GM18505 (cell line): Measurements from ENCODE around the gene ASMT.

Experiments
- ATAC-seq: cut with Tn5 transposase; IDR thresholded peaks from one replicate; pipeline ENCODE4 v1.9.1; 2021; ENCODE audit not compliant: unreplicated experiment
- POLR2A ChIP-seq: IDR thresholded peaks from 4 replicates; pipeline ENCODE4 v1.6.1; 2011; ENCODE audit warnings: borderline replicate concordance; ENCODE audit not compliant: insufficient read depth, insufficient read length; ENCODE audit errors: extremely low read depth

ASMT gene

DNA sequence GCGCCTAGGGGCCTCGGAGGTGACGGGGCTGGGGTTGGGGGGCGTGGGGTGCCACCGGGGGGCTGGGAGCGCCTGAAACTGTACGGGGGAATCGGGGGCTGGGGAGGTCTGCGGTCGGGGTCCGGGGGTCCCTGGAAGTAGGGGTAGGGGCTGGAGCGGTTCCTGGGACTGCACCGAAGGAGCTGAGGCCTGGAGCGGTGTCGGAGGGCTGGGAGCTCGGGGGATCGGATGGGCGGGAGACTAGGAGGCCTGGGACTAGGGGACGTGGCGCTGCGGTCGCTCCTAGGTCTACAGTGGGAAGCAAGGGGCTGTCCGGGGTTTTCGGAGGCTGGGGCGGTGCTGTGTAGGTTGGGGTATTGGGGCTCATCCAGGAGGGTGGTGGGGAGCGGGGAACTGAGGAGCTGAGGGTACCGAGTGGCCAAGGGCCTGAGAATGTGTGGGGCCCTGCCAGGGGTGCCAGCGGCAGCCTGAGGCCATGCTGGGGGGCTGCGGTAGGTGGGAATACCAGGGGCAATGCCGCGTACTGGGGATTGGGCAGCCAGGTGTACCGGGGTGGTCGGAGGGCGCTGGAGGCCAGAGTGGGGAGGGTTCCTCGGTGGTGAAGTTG is 22.9 kb upstream of the ASMT start:
- TF ChIP-seq POLR2A, result no peak

DNA sequence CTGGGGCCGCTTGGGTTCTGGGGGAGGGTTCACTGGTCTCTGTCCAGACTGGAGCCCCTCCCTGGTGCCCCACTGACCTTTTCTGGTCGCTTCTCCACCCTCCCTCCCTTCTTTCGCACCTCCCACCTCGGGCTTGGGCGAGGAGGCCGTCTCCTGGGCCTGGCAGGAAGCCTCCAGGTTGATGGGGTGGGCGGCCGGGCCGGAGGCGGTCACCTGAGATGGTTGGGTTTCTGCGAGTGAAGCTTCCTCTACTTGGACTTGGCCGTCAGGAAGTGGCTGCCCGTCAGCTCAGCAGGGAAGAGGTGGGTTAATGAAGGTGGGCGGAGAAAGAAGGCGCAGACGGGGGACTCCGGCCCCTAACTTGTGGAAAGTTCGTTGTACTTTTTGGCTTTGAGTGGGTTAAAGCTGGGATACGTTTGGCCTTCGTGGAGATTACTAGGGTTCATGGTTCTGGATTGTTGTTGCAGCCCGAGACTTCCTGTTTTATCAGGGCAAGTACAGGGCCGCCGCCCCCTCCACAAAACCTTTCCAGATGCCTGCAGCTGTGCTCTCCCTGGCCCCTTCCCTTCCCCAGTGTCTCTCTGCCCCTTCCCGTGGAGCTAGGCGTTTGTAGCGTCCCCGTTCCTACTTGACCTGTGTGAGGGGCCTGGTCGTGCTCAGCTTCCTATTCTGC is 22.3 kb upstream of the ASMT start:
- TF ChIP-seq POLR2A, result no peak
- ATAC-seq, result peak; percentile 34

More for the DNA sequence above, 22.9 kb upstream of the ASMT start:
- no peak for ATAC-seq

DNA sequence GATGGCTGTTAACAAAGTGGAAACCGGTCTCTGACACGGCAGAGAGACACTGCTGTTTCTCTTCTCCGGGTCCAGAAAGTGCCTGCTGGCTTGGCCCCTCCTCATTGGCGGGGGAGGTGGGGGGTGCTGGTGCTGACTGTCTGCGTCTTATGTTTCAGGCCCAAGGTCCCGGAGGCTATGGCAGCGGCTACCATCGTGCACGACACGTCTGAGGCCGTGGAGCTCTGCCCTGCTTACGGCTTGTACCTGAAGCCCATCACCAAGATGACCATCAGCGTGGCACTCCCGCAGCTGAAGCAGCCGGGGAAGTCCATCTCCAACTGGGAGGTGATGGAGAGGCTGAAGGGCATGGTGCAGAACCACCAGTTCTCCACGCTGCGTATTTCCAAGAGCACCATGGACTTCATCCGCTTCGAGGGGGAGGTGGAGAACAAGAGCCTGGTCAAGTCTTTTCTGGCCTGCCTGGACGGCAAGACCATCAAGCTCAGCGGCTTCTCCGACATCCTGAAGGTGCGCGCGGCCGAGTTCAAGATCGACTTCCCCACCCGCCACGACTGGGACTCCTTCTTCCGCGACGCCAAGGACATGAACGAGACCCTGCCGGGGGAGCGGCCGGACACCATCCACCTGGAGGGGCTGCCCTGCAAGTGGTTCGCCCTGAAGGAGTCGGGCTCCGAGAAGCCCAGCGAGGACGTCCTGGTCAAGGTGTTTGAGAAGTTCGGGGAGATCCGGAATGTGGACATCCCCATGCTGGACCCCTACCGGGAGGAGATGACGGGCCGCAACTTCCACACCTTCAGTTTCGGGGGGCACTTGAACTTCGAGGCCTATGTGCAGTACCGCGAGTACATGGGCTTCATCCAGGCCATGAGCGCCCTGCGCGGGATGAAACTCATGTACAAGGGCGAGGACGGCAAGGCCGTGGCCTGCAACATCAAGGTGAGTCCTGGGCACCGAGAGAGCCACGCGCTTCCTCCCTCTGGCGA is 21.3 kb upstream of the ASMT start:
- ATAC-seq, result no peak

DNA sequence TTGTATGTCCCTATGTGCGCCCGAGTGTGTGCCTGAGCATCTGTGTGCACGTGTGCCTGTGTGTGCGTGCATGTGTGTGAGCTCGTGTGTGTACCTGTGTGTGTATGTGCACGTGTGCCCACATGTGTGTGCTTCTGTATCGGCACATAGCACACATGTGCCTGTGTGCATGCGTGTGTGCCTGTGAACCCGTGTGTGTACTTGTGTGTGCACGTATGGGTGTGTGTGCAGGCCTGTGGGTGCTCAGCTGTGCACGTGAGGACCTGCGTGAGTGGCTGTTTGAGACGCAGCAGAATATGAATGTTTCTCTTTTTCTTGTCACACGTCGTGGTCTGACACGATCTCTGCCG is 19.2 kb upstream of the ASMT start:
- no peak for TF ChIP-seq POLR2A
- ATAC-seq, result no peak

More for the DNA sequence above, 21.3 kb upstream of the ASMT start:
- no peak for TF ChIP-seq POLR2A

DNA sequence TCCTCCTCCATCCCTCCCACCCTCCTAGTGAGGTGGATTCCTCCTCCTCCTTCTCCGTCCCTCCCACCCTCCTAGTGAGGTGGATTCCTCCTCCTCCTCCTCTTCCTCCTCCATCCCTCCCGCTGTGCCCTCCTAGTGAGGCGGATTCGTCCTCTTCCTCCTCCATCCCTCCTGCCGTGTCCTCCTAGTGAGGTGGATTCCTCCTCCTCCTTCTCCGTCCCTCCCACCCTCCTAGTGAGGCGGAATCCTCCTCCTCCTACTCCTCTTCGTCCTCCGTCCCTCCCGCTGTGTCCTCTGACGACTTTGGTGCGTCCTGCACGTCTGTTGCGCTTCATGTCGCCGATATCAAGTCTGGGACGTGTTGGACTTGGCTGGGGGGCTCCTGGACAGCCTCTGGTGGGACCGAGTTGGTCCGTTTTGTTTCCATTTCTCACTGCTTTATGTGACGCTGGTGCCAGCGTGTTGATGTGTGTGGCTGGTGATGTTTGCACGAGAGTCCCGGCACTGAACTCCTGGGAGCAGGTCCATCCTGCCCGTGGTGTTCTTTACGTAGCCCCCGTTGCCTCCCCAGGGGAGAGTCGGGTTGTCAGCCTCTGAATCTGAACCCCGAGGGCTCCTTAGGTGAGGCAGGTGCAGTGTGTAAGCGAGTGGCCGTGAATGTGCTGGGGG is 18.0 kb upstream of the ASMT start:
- TF ChIP-seq POLR2A, result no peak

DNA sequence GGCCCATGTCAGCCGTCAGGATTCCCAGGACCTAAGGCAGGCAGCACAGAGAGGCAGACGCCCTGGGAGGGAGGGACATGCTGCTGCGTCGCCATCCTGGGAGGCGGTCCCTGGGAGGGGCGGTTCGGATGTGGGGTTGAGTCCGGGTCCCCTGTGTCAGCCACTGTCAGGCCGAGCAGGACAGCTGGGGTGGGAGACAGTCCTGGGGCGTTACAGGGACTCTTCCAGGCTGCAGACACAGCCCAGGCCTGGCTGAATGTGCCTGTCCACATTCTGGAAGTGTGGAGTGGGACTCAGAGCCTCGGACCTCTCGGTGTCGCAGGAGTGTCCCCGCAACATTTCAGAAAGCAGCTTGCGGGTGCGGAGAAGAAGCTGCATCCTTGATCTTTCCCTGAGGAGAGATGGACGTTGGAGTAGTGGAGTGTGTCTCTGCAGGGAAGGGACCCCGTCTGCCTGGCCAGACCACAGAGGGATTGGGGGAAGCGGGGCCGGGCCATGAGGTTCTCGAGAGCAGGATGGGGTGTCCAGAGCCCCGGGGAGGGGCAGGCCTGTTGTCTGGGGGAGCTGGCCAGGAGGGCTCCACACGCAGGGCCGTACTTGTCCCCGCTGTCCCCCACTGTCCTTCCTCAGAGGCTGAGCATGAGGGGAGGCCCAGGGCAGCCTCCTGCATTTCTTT is 17.4 kb upstream of the ASMT start:
- TF ChIP-seq POLR2A, result no peak
- no peak for ATAC-seq

More for the DNA sequence above, 18.0 kb upstream of the ASMT start:
- ATAC-seq, result no peak

DNA sequence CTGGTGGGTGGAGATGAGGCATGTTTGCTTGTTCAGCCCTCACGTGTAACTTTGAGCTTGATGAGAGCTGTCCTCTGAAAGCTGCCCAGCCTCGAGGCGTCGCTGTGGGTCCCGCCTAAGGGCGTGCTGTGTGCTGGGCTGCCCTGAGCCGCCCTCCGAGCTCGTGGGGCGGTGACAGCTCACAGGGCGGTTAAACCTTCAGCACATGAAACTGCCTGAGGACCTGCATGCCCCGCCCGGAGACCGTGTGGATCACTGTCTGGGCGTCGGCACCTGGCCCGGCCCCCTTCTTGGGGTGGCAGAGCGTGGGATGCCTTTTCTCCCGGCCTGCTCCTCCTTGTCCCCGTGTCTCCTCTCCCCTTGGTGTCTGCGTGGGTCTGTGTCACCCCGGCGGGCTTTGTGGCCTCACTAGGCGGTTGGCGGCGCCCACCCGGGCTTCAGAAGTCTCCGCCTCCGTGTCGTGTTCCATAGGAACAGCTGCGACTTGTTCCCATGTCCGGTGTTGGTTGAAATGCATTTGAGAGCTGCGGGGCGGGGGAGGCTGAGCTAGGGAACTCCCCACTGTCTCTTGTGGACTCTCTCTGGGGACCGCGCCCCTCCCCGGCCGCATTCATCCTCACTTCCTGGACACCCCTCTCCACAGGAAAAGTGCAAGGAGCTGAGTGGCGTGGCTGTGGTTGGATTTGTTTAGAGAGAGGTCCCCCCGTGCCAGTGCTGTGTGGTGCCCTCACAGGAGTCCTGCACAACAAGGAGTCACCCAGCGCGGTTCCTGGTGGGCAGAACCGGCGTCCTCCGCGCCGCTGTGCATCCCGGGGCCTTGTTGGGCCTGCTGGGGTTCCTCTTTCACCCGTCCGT is 16.6 kb upstream of the ASMT start:
- no peak for ATAC-seq
- no peak for TF ChIP-seq POLR2A

DNA sequence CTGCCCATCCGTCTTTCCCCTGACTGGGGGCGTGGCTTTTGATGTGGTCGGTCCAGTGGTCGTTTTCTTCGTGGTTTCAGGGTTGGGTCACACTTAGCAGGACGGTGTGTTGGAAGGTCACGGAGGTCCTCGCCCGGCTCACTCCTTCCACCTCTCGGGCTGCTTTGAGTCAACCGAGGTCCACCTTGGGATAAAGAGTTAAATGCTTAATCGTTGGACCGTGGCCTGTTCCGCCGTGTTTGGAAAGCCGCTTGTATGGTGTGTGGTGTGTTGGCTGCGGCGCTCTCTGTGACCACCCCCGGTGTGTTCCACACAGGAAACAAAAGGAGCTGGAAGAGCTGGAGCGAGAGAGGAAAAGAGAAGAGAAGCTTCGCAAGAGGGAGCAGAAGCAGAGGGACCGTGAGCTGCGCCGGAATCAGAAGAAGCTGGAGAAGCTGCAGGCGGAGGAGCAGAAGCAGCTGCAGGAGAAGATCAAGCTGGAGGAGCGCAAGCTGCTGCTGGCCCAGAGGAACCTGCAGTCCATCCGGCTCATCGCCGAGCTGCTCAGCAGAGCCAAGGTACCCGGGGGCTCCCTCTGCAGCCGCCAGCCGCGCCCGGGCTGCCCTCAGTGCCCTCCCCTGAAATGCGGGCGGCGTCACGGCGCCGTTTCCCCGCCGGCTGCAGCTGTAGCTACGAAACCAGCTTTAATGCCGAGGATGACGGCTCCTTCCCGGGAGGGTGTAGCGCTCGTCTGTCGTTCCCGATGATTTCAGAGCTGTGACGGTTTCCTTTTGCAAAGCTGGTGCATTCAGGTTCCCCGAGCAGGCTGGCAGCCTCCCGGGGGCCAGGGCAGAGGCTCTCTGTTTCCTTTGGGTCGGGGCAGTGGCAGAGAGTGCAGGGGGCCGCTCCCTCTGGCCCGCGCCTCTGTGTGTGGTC is 15.7 kb upstream of the ASMT start:
- ATAC-seq, result no peak
- no peak for TF ChIP-seq POLR2A

DNA sequence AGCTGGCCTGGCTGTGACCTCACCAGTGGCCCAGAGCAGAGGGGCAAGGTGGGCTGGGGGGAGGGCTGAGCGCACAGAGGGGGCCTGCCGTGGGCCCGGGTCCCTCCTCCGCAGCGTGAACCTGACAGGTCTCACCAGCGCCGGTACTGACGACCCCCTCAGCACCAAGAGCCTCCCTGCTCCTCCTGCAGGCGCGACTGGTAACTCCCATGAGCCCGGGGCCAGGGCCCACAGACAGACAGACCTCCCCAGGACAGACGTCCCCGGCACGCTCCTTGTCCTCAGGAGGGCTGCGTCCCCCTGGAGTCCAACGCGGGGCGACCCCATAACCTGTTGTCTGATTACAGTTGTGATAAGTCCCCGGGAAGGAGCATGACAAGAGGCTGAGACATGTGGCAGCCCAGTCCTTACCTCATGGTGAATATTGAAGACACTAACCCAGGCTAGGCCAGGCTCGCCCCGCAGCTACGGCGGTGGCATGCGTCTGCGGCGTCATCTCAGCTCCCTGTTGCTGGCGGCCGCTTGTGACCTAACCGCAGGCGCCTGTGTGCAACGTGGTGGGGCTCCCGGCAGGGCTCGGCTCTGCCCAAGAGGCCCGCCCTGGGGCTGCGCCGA is 15.0 kb upstream of the ASMT start:
- no peak for TF ChIP-seq POLR2A

DNA sequence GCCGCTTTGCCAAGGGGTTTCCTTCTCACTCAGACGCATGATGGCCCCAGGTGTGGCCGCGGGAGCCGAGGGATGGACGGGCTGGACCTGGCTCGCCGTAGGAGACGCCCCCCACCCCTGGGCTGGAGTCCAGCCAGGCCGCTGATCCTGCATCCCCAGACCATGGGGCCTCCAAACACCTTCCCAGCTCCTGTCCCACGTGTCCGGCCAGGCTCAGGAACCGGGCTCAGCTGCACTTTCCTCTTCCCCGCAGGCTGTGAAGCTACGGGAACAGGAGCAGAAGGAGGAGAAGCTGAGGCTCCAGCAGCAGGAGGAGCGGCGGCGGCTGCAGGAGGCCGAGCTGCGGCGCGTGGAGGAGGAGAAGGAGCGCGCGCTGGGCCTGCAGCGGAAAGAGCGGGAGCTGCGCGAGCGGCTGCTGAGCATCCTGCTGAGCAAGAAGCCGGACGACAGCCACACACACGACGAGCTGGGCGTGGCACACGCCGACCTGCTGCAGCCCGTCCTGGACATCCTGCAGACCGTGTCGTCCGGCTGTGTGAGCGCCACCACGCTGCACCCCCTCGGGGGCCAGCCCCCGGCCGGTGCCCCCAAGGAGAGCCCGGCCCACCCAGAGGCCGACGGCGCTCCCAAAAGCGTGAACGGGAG is 14.3 kb upstream of the ASMT start:
- no peak for ATAC-seq
- no peak for TF ChIP-seq POLR2A

More for the DNA sequence above, 15.0 kb upstream of the ASMT start:
- no peak for ATAC-seq
